RPMI8226 (cell line): Measurements from ENCODE around the gene ANXA1.

Source experiments
- DNase-seq: peaks from one replicate; pipeline ENCODE4 v3.0.0-alpha.2; 2015

ANXA1 gene

GRCh38 chr9:73216100-73216499 is 64.4 kb downstream of the ANXA1 start:
- no peak for DNase-seq
